Suprapubic skin (tissue), 4 donors: Measurements from ENCODE around the gene EML1.

Experiments used
- POLR2A ChIP-seq, 2 donors: fragments of 450-650 bp; IDR thresholded peaks; one replicate each; pipeline ENCODE4 v1.6.1; 2017; ENCODE audit warnings: antibody characterized with exemption in 2 of 2, mild to moderate bottlenecking in 2 of 2, moderate library complexity in 2 of 2
- POLR2AphosphoS5 ChIP-seq, 3 donors: sonication (generic); formaldehyde crosslinking; IDR thresholded peaks; one replicate each; pipeline ENCODE4 v1.6.1; 2017; ENCODE audit warnings: antibody characterized with exemption in 3 of 3
- TF ChIP-seq, protein P1 (sequence below), 2 donors: fragments of 200-600 bp in 1 of 2; fragments of 450-650 bp in 1 of 2; sonication (generic) in 1 of 2; IDR thresholded peaks; one replicate each; pipeline ENCODE4 v1.5.1; 2016 to 2019; ENCODE audit warnings: antibody characterized with exemption in 2 of 2, mild to moderate bottlenecking in 1 of 2, moderate library complexity in 1 of 2

DNA sequence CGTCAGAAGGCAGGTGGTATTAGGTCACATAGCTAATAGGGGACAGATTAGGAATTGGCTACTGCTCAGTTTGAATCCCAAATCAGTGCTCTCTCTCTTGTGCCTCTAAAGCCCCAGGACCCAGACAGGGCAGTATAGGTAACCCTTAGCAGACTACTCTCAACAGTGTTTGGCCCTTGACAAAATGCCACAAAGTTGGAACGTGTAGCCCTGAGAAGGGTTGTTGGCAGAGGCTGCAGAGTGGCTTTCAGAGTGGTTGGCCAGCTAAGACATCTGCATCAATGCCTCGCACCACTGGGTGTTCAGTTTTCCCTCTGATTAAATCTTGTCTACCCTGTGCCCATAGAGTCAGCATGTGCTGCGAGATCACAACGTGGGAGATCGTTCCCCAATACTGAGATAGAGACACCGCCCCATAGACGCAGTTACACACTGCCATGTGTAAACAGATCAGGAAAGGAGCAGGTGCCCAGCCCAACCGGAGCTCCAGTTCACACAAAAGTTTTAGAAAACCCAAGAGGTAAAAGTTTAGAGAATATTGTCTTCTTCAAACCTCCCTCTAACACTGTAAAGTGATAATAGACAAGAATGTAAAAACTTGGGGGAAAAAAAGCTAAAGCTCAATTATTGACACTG is 48.3 kb downstream of the EML1 start:
- TF ChIP-seq, protein P1, sequence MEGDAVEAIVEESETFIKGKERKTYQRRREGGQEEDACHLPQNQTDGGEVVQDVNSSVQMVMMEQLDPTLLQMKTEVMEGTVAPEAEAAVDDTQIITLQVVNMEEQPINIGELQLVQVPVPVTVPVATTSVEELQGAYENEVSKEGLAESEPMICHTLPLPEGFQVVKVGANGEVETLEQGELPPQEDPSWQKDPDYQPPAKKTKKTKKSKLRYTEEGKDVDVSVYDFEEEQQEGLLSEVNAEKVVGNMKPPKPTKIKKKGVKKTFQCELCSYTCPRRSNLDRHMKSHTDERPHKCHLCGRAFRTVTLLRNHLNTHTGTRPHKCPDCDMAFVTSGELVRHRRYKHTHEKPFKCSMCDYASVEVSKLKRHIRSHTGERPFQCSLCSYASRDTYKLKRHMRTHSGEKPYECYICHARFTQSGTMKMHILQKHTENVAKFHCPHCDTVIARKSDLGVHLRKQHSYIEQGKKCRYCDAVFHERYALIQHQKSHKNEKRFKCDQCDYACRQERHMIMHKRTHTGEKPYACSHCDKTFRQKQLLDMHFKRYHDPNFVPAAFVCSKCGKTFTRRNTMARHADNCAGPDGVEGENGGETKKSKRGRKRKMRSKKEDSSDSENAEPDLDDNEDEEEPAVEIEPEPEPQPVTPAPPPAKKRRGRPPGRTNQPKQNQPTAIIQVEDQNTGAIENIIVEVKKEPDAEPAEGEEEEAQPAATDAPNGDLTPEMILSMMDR (IDR thresholded peaks at IDR 0.05) = no peak
- TF ChIP-seq POLR2AphosphoS5 (IDR thresholded peaks at IDR 0.05) (no peak), POLR2A (IDR thresholded peaks at IDR 0.05) (no peak)
